CD4-positive, alpha-beta T cell treated with Interleukin-15 for 4 hours (primary cell): Measurements from ENCODE around the gene TMPRSS6.

ENCODE experiments used
- DNase-seq: peaks from one replicate; pipeline ENCODE4 v3.0.0-alpha.2; 2020; ENCODE audit warnings: low spot score

The TMPRSS6 gene

DNA sequence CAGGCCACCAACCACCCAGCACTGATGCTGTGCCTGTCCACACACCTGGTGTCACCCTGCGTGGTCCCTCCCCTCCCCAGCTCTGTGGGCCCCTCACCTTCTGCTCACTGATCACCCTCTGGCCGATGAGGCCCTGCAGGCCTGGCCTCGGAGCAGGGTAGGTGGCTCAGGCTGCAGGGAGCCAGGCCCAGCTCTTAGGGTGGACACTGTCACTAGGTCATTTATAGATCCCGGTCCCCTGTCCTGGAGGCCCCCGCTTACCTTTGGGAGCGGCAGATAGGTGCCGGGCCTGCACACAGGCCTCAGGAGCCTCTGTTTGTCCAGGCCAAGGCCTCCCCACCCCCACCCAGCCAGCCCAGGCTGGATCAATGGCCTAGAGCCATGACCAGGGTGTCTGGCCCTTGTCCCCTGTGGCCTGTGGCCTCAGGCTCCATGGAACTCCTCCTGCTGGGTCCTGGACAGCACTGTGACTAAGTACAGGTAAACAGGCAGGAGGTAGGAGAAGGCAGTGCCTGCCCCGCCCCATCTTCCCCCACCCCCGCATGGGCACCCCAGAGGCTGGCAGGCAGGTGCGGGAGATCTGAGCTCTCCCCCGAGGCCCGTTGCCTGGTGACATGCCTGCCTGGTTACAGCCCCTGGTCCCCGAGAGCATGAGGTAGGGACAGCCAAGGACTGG lies at the start of gene TMPRSS6:
Gene TMPRSS6, minus strand, starts transcription at position 472 of the 676 bp plus-strand sequence. CDS start 6,296 bp downstream, outside the sequence.
- no peak for DNase-seq

DNA sequence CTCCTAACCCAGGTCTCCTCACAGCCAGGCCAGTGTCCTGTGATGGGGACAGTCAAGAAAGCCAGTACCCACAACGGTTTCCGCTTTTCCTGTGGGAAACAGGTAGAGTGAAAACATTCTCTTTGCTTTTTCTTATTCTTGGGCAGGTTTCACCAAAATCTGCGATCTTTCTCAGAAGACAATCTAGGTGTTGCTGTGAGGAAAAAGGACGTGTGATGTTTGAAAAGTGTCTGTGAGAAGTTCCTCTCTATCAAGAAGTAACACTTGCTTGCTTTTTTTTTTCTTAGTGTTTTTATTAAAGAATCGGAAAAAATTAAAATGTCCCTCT lies 49.4 kb upstream of the TMPRSS6 start:
- no peak for DNase-seq

DNA sequence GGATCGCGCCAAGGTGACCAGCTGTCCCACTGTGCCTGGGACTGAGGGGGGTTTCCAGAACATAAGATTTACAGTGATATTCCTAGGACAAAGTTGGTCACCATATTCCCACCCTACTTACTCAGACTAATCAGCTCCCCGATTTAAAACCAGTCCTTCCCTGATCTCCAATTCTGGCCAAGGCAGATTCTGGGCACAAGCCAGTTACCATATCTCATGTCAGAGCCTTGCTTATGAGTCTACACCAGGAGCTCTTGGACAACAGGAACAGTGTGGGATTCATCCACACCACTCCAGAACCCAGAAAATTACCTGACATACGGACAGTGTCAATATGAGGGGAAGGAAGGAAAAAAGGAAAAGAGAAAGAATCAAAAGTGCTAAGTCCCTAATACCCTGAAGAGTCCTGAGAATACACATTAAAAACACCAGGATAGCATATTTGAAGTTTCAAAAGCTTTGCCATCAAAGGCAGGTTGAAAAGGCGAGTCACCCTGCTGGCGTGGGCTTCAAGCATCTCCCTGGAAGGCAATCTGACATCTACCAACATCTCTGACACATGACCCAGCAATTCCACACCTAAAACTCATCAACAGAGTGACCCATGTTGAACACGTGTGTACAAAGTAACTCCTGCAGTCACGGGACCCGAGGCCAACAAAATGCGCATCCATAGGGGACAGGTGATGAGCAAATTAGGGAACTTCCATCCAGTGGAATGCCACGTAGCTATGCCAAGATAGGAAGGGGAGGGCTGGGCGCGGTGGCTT lies 48.2 kb upstream of the TMPRSS6 start:
- DNase-seq, result no peak

DNA sequence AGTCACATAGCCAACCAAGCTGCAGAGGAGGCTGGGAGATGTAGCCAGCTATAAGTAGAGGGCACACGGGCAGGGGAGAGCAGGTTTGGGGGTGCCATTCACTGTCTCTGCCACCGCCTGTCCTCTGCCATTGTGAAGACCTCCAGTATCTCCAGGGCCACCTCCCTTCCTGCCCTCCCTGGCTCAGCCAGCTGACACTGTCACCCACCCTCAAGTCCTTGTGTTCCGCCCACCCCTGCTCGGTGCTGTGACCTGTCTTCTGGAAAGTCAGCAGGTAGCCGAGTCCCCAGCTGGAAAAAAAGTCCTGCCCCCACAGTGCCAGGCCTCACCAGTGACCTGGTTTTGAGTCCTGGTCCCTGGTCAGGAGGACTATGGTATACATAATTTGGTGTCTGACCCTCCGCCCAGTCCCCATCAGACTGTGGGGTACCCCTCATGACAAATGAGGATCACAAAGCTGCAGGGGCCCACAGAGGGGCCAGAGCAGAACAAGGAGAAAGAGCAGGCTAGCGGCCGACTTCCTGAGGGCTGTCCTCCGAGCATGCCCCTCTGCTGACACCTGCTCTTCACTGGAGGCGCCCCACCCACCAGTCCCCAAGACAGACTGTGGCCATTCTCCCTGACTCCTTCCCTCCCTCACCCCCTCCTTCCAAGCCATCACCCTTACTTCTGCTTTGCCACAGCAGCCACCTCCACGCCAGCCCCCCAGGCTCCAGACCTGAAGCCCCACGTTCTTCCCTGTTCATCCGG lies 47.3 kb upstream of the TMPRSS6 start:
- no peak for DNase-seq

DNA sequence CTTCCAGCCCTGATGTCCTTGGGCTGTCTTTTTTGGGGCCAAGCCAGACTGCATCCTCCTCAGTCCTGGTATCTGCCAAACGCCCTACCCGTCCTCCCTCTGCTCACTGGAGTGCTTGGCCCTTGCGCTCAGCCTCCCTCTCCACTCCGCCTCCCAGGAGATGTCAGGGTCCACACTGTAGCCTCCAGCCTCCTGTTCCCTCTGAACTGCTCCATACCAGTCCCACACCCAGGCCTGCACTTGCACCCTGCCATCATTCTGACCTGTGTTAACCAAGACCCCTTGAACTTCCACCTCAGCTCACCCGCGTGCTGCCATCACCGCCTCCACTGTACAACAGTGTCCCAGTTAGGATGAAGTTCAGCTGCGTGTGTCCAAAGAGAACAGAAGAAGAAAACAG lies 46.5 kb upstream of the TMPRSS6 start:
- DNase-seq, result no peak

DNA sequence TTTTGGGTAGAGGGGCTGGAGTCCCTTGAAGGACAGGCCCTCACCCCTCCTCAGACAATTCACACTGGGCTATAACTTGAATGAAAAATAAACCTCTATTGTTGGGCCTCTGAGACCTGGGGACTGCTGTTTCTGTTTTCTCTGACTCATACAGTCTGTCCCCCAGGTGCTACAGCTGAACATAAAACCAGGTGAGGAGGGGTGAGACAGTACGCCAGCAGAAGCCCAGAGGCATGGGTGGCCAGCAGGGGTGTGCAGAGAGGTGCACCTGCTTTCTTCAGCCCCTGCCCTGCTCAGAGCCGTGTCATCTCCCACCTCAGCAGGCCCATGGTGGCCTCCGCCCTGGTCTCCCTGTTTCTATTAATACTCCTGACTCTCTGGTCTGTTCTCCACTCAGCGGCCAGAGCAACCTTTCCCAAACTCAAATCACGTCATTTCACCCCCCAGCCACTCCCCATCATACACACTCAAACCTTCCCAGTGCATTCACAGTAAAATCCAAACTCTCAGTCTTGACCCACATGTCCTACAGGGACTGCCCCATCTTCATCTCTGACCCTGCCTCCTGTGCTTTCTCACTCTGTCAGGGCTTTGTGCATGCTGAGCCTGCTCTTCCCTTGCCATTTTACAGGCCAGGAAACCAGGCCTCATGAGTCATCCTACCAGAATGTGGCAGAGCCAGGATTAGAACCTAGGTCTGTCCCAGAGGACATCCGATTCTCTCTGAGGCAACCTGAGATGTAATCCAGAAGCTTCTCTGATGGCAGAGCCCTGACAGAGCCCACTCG lies 45.6 kb upstream of the TMPRSS6 start:
- DNase-seq, result no peak

DNA sequence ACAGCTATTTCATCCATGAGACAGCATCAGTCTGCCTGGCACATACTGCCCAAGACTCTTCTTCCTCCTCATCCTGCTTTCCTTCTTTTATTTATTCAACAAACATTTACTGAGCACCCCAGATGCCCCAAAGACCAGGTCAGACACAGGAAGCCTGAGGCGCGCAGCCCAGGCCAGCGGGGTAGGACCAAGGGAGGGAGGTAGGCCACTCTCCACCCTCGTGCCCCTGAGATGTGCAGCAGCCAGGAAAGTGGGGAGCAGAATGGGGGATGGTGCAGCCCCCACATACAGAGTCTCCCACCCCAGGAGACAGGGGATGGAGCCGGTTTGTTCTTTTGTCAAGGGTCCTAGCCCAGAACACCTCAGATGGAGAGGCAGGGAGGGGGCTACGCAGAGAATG lies 44.4 kb upstream of the TMPRSS6 start:
- DNase-seq, result no peak

DNA sequence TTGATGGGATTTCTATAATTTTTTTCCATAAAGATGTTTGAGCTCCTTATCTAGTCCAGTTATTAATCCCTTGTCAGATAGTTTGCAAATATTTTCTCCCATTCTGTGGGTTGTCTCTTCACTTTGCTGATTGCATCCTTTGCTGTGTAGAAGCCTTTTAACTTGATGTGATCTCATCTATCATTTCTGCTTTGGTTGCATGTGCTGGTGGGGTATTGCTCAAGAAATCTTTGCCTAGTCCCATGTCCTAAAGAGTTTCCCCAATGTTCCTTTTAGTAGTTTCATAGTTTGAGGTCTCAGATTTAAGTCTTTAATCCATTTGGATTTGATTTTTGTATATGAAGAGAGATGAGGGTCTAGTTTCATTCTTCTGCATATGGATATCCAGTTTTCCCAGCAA lies 41.9 kb upstream of the TMPRSS6 start:
- DNase-seq, result no peak

DNA sequence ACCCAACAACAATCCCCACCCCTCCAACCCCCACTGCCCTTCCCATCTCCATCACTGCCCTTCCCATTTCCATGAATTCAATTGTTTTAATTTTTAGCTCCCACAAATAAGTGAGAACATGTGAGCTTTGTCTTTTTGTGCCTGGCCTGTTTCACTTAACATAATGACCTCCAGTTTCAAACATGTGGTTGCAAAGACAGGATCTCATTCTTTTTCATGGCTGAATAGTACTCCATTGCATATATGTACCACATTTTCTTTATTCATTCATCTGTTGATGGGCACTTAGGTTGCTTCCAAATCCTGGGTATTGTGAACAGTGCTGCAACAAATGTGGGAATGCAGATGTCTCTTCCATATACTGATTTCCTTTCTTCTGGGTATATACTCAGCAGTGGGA lies 41.2 kb upstream of the TMPRSS6 start:
- DNase-seq, result no peak

DNA sequence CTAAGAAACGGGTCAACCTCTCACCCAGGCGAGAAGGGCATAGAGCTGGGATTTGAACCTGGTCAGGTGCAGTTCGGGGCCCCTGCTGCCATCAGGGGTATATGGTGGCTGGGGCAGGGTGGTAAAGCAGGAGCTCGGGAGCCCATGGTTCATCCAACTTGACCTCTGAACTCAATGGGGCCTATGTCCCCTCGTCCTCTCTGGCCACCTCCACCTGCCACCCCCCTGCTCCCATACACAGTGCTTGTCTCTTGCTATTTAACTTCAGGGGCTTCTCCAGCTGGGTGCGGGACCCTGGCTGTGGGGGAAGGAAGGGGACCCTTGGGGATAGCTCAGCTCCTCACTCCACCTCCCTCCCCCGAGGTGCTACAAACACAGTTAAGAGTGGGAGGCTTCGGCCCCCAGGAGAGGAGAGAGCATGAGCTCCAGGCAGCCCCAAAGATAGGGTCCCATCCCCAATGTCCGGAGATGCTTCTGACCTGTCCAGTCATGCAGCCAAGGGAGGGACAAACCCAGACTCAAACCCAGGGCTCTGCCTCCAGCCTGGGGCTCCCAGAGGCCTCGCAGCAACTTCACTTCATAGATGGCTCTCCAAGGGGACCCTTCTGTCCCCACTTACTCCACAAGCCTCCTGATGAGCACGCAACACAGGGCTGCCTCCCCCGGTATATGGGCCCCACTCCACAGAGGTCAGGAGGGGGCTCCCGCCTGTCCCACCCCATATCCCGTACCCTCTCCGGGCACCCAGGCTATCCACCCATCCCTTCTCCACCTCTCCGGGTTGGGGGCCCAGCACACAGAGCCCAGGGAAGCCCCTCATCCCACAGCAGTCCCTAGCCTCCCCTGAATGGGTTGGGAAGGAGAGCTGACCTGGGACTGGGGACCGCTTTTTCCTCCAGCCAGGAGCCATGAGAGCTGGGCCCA lies 39.5 kb upstream of the TMPRSS6 start:
- DNase-seq, result no peak

DNA sequence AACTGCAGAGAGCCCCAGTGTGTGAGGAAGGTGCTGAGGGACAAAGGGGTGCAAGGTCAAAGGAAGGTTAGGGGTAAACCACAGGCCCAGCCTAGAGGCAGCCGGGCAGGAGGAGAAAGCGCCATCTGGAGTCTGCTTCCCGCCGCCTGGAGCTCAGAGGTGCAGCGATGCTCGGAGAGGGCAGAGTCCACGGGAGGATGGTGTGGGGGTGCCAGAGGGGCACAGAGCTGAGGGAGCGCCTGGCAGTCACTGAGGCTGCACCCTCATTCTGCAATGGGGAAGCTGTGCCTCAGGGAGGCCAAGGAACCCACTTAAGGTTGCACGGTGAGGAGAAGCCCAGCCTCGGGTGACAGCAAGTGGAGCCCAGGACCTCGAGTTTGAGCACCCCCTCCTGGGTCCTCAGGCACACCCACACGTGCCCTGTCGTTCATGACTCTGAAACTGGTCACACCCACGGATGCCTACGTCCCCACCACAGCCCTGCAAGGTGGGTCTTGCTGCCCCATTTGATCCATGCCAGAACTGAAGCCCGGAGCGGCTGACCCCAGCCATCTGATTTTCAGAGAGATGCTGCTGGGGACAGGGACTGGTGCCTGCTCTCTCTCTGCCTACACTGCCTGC lies 38.6 kb upstream of the TMPRSS6 start:
- peak; percentile 40 for DNase-seq

DNA sequence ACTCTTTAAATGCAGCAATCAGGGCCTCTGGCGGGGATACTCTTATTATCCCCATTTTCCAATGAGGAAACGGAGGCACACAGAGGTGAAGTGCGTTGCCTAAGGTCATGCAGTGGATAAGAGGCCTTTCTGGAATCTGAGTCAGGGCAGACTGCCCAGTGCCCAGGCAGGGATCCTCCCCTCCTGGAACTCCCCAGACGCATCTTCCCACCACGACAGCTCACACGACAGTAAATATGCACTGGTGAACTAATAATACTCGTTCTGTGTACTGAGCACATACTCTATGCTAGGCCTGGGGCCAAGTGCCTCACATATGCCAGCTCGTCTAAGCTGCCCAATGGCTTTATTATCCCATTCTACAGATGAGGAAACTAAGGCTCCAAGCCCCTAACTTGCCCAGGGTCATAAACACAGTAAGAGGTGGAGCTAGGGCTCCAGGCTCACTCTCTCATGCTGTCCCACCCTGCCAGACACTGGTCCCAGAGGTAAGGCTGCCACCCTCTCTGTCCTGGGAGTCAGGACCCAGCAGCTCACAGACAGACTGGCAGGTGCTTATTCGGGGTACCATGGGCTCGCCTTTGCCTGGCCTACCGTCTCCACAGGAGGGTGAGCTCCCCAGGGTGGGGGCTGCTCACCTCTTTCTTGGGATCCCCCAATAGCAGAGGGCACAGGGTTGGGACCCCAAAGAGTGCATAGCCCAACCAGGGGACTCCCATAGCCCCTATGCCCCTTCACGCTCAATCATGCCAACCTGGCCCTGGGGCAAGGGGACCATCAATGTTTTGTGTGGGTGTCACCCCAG lies 37.9 kb upstream of the TMPRSS6 start:
- DNase-seq, result no peak

DNA sequence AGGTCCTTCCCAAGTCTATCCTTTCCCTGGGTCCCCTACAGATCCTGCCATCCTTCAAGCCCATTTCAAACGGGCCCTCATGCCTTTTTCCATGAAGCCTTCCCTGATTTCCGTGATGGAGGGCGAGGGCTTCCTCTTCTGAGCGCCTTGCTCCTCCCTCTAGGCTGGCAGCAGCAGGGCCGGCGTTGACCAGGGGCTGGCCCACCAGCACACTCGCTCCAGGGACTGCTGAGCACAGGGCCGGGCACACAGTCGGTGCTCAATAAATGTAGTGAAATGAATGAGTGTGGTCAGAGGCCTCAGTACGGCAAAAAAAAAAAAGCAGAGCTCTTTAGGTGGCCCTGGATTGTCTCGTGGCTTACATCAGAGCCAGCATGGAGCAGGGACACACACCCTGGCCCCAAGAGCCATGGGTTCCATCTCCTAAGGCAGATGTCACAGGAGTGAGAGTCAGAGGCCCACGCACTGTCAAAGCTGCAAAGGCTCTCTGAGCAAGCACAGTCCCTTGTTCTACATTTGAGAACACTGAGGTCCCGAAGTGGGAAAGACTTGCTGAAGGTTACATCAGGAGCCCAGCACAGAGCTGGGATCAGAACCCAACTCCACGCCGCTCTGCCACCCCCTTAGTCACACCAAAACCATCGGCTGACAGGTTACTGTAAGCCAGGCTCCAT lies 37.1 kb upstream of the TMPRSS6 start:
- DNase-seq, result no peak

DNA sequence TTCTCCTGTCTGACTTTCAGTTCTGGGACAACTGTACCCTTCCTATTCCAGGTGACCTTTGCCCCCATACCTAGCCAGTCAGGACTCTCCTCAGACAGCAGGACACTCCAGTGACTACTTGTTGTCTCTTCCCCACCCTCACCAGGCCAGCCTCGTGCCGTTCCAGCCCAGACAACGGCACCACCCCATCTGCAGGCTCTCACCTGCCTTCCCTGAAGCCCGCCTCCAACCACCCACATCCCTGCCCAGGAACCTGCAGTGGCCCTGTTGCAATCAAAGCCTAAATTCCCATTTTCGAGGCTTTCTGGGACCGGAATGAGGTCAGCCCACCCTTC lies 36.5 kb upstream of the TMPRSS6 start:
- DNase-seq, result no peak

DNA sequence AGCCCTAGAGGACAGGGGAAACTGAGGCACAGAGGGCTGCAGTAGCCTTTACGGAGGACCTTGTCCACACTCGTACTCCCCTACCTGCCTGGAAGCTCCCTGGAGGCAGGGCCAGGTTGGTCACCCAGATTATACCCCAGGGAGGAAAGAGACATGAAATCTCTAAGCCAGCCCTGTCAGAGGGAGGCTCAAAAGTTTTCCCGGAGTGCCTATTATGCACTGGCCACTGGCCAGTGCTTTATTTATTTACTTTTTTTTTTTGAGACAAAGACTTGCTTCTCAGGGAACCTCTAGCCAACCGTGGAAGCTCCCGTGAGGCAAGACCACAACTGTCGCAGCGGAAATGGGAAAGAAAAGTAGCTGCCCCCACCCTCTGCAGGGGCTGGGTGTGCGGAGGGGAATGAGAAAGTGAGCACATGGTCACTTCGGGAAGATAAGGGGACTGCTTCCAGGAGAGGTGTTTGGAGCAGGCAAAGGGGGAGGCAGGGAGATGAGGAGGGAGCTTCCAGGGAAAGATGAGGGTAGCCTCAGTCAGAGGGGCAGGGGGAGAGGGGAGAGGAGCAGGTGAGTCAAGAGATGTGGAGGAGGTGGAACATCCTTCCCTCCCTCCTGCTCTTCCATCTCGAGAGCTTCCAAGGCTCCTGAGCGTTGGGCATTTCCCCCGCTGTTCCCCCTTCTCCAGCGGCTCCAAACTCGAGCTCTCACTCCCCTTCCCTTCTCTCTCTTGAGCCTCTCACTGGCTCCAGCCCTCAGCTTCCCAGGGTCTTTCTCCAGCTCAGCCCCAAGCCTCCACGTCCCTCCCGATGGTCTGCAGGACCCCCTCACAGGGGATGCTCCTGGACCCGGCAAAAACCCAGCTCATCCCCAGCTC lies 35.9 kb upstream of the TMPRSS6 start:
- no peak for DNase-seq

DNA sequence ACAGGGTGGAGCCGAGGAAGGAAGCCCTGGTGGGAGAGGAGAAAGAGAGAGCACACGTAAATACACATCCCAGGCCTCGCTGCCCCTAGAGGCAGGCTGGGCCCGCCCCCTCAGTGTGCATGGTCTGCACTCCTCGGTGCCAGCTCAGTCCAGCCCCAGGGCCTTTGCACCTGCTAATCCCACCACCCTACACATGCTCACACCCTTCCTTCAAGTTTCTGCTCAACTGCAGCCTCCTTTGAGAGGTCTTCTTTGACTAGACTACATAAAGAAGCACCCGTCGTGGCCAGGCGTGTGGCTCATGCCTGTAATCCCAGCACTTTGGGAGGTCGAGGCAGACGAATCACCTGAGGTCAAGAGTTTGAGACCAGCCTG lies 34.7 kb upstream of the TMPRSS6 start:
- DNase-seq, result no peak

DNA sequence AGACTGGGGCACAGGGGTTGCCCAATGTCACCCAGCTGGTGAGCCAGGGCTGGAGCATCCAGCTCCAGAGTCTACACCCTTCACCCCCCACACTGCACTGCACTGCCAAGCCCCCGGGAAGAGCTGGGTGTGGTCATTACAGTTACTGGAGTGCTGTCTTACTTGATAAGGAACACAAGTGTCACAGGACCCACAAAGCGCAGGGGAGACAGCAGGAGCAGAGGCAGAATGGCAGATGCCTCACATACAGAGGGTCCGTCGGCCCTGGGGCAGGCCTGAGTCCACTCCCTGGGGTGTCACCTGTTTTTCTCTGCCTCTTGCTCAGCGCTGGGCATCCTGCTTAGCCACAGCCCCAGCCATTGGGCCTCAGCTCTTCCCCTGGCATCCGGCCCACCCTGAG lies 32.5 kb upstream of the TMPRSS6 start:
- DNase-seq, result no peak

DNA sequence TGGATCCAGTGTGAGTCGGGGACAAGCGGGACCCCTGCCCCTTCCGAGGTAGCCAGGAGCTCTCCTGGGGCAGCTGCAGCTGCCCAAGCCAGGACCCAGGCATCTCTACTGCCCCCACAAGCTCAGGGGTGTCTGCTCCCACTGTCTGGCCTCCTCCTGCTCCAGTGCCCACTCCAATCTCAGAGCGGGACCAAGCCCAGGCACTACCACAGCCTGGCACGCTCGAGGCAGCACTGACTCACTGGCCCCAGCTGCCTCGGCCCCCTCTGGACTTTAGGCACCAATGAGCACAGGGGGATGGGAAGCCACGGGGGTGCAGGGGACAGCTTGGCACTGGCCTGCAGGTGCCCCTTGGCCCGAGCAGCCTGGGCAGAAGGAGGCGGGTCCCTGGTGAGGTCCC lies 32.0 kb upstream of the TMPRSS6 start:
- DNase-seq, result no peak
